HG03469 (cell line): ENCODE results near the gene LCA5L.

Source experiments
- ATAC-seq: cut with Tn5 transposase; IDR thresholded peaks from one replicate; pipeline ENCODE4 v1.9.1; 2021; ENCODE audit warnings: mild to moderate bottlenecking, moderate library complexity, moderate number of reproducible peaks; ENCODE audit not compliant: unreplicated experiment

The LCA5L gene

GRCh38 chr21:39445321-39446269 lies at the start of gene LCA5L:
Gene LCA5L, minus strand, starts transcription at chr21:39445778. Its CDS starts 17,285 bp downstream, at chr21:39428493.
- peak; percentile 73 for ATAC-seq

- no peak for ATAC-seq
These were observed 43.9 kb upstream of the LCA5L start for GRCh38 chr21:39489380-39489924.

DNA sequence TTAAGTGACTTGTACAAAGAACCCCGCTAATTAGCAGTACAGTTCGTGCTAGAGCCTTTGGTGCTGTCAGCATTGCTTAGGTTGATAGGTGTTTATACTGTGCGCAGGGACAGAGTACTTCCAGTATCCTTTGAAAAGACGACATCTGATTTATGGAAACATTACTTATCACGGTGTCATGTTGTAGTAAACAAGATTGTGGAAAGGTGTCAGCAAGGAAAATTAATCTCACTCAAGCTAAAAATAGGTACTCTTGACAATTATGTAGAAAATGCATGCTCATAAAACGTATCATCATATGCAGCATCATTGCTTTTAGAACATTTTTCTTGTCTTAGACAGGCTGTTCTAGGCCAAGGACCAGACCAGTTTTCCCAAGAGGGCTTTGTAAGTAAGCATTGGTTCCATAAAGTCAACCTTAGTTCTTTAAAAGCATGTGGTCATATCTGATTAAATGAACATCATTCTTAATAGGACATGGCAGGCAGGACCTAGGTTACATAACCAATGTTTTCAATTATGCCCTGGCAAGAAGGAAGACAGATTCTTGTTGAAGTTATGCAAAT lies 39.2 kb upstream of the LCA5L start:
- ATAC-seq = no peak

GRCh38 chr21:39483917-39484316 lies 38.3 kb upstream of the LCA5L start:
- ATAC-seq = no peak

- ATAC-seq = no peak
These were observed 36.3 kb upstream of the LCA5L start for GRCh38 chr21:39481886-39482285.

GRCh38 chr21:39480271-39480670 lies 34.7 kb upstream of the LCA5L start:
- no peak for ATAC-seq

DNA sequence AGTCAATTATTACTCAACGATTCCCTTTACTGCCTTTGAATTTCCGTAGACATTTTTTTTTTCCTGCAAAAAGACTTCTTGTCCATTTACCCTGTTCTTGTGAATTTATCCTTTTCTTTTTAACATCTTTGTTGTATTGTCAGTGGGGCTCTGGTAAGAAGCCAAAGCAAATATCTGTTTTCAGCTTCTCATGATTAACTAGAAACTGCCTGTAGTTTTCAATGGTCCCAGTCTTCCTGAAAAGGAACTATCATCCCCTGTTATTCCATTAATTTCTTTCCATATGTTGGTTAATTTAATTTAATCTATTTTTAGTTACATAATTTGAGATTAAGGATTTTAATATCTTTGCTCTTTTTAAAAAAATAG lies 34.2 kb upstream of the LCA5L start:
- no peak for ATAC-seq

- ATAC-seq = no peak
These were observed 33.7 kb upstream of the LCA5L start for GRCh38 chr21:39479164-39479813.

DNA sequence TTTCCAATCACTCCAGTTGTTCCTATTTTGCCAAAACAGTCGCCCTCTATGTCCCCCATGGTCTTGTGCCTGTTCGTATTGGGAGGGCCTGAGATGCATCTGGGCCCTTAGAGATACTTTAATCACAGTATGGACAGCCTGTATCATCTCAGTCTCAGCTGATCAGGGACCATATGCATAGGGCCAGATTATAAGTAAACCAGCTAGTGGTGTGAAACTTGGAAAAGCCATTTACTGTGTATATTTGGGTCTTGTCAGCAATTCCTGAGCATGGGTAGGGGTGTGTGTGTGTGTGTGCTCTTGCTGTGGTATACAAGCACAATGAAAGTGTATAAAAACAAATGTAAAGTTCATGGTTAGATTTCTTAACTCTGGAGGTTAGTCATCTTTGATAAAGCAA lies 29.0 kb upstream of the LCA5L start:
- no peak for ATAC-seq

- no peak for ATAC-seq
These were observed 27.2 kb upstream of the LCA5L start for GRCh38 chr21:39472786-39473185.

GRCh38 chr21:39471598-39471997 lies 26.0 kb upstream of the LCA5L start:
- ATAC-seq = no peak

- no peak for ATAC-seq
These were observed 23.0 kb upstream of the LCA5L start for GRCh38 chr21:39468559-39468958.

DNA sequence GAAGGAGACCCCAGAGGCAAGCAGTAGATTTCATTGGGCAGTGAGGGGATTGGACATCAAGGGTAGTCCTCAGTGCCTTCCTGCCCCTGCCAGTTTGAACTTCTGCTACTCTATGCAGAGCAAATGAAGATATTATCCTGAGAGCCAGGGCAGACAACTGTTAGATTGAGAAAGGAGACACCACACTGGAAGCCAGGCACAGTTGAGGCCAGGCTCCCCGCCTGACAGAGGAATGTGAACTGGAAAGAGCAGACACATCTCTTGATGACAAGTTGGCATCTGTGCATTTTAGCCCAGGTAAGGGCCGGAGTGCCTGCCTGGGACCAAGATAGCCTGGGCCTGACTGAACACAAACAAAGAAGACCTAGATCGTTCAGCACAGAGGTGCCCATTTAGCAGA lies 22.2 kb upstream of the LCA5L start:
- ATAC-seq = no peak

- no peak for ATAC-seq
These were observed 21.0 kb upstream of the LCA5L start for GRCh38 chr21:39466584-39466983.

GRCh38 chr21:39463308-39463707 lies 17.7 kb upstream of the LCA5L start:
- no peak for ATAC-seq

DNA sequence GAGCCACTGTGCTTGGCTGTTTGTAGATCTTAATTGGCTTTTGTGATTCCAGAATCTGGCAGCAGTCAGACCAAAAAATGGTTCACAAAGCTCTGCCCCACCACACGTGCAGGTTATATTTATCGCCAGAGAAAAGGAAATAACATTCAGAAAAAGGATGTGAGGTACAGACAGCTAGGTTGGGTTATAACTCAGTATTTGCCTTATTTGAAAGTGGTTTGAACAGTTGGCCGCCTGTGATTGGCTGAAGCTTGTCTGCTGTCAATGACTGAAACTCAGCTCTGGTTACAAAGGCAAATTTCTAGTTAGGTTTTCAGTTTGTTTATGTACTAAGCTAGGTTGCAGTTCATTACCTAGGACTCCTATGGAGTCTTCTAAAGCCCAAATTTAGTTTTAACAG lies 15.8 kb upstream of the LCA5L start:
- no peak for ATAC-seq

GRCh38 chr21:39456665-39457064 lies 11.1 kb upstream of the LCA5L start:
- no peak for ATAC-seq

DNA sequence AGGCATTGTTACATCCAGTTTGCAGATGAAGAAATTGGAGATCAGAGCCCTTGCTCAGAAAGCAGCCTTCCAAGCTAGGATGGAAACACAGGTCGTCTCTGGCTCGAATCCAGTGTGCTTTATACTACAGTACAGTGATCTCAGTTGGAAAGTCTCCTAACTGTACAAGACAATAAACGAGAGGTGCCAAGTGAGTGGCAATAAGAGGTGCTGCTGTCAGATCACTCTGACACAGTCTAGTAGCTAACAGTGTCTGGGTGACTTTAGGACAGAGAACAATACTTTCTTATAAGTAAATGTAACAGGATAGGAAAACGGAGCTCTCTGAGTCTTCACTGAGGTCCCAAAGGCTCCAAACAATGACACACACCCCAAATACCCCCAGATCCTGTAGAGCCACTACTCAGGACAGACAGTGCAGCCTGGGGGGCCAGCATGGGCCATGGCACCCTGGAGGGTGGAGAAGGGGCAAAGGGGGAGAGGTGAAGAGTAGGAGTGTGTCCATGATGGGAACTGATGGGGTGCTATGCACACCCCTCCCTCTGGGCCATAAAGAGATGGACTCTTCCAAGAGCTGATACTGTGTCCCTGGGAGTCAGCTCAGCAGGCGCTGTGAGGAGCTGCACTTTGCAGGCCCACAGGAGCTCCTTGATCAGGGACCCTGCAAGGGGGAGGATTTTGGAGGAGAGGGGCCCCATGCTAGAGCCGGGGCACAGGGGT lies 9.5 kb upstream of the LCA5L start:
- ATAC-seq = no peak

DNA sequence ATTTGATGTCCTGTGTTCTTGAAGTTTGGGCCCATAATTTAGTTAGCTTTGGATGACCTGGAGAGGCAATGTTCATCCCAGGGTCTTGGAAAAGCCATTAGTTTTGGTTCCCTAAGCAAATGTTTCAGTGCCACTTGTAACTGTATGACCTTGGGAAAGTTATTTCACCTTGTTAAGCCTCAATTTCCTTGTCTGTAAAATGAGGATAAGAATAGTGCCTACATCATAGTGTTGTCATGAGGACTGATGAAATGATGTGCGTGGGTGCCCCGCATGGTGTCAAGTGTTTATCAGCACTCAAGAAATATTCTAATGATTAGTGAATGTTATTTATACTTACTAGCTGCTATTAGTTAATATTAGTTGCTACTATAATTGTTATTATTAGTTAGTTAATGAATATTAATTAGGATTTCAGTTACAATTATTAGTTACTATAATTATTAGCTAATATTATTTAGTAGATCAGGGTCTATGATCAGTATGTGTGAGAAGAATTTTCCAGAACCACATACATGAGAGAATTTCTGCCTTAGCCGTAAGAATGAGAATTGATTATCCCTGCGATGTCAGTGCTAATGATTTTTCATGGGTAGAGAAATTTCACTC lies 8.1 kb upstream of the LCA5L start:
- no peak for ATAC-seq

- no peak for ATAC-seq
These were observed 7.4 kb upstream of the LCA5L start for GRCh38 chr21:39452970-39453342.
